Stimulated activated CD4-positive, alpha-beta T cell treated with anti-CD3 and anti-CD28 coated beads, TNF-alpha, amount 100 ng/mL, for 4 hours (primary cell): Measurements from ENCODE around the gene UCN3.
"Not testable (repeated sequence)": the region's sequence is repeated elsewhere in the genome, so short reads cannot be mapped to it uniquely, and the experiment has no call there.

ENCODE experiments used
- DNase-seq, 3 experiments: peaks; one replicate each; pipeline ENCODE4 v3.0.0-alpha.2; 2020; ENCODE audit warnings: low read depth in 3 of 3

The UCN3 gene

GRCh38 chr10:5406918-5407317 is 42.2 kb downstream of the UCN3 start:
- no peak for DNase-seq

GRCh38 chr10:5410787-5411186 is 46.0 kb downstream of the UCN3 start:
- not testable (repeated sequence) for DNase-seq

- no peak for DNase-seq
Observed at GRCh38 chr10:5411941-5412276, 47.1 kb downstream of the UCN3 start.

- DNase-seq: peak; percentile 36 to 58 (median 38)
Observed at GRCh38 chr10:5412277-5412941, 47.6 kb downstream of the UCN3 start, which contains the start of gene NET1. Gene NET1, plus strand, starts transcription at chr10:5412557. Its CDS starts 136 bp downstream, at chr10:5412693.

- no peak for DNase-seq
Observed at GRCh38 chr10:5413012-5413938, 48.5 kb downstream of the UCN3 start.

- no peak for DNase-seq
Observed at GRCh38 chr10:5416981-5417380, 52.2 kb downstream of the UCN3 start.

- no peak for DNase-seq
Observed at GRCh38 chr10:5418584-5418983, 53.8 kb downstream of the UCN3 start.

GRCh38 chr10:5419466-5420094 is 54.8 kb downstream of the UCN3 start:
- DNase-seq: no peak

- DNase-seq: no peak
Observed at GRCh38 chr10:5423771-5424170, 59.0 kb downstream of the UCN3 start.
